Measurements from ENCODE around the gene FAM110C. TPM values are rescaled to one million over a fixed set of nuclear protein-coding genes. Genes with fewer than 3 reads are reported as not detected.
"Not testable (repeated sequence)": the region's sequence is repeated elsewhere in the genome, so short reads cannot be mapped to it uniquely, and the experiment has no call there.

The FAM110C gene
- total and polyA plus RNA-seq, 8 donors, result 6.9 to 22.4 (median 11.0) TPM

DNA sequence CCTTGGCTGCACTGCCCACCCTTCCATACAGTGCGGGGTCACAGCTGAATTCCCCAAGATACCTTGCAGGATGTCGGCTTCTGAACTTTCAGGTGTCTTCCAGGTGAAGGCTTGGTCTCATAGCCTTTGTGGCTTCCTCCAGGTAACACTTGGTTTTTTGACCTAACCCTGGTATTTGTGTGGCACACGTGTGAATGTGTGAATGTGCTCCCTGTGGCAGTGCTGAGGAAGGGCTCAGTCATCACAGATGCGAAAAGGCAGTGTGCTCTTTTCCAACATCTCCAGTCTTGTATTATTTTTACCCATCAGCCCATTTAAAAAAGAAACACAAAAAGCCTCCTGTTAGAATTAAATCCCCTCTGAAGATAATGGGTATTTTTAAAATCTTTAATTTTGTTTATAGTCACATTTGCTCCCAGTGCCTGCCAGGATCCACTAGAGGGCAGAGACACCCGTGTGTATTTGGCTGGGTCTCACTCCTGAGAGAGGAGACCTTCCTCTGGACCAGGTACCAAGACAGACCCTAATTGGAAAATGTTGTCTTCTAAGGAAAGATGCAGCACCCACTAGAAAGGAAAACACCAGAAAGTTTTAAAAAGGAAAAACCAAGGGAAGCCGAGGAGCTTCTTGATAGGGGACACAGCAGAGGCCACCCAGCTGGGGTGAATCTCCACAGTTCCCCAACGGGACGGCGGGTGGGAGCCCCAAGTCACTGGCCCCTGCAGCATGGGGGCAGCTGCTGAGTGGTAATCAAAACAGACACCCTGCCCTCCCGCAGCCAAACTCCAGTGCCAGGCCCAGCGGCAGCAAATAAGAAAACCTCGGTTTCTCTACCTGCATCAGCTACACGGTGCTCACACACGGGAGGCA is 27.7 kb downstream of the FAM110C start:
- H3K27ac ChIP-seq, result peak overlapping the region in 2 of 4 donors; percentile 76 to 84
- peak; percentile 37 to 50 (median 44) for TF ChIP-seq CTCF (IDR thresholded peaks at IDR 0.05)
- ATAC-seq, result peak; percentile 47 to 80 (median 73)
- FAIRE-seq, result no peak
- no peaks in the 10 kb centered on the region for H3K36me3 ChIP-seq
- H3K4me3 ChIP-seq, result no peak overlapping the region
- H3K27me3 ChIP-seq, result no peaks in the 10 kb centered on the region
- WGBS, 2 donors, result 58 to 59% methylated on average over 14 of the region's 14 CpGs
- DNase-seq, result peak in 2 of 6 donors; percentile 32 to 60
- intact Hi-C loops (cut with DNase I), result no loop called here
- H3K4me1 ChIP-seq, result peaks cover 17 to 47% (median 36%) of the 10 kb centered on the region in 3 donors
- no peaks in the 10 kb centered on the region for H3K9me3 ChIP-seq

GRCh38 chr2:15916-16315 is 30.4 kb downstream of the FAM110C start:
- intact Hi-C loops (cut with DNase I); H3K4me3 ChIP-seq; H3K9me3 ChIP-seq; H3K36me3 ChIP-seq; DNase-seq; H3K27me3 ChIP-seq; ATAC-seq; FAIRE-seq: not testable (repeated sequence)
- Histone ChIP-seq H3K4me1 (peaks cover 11 to 30% (median 21%) of the 10 kb centered on the region in 3 donors), H3K27ac (peak overlapping the region in 1 of 4 donors; percentile 42)
- 71 to 83% methylated on average over 2 of the region's 2 CpGs for WGBS, 2 donors

- ATAC-seq (peak; percentile 65 to 90 (median 78)), FAIRE-seq (no peak), DNase-seq (peak; percentile 65 to 89 (median 78))
- Histone ChIP-seq H3K9me3 (no peaks in the 10 kb centered on the region), H3K36me3 (no peaks in the 10 kb centered on the region), H3K4me3 (no peak overlapping the region), H3K27me3 (no peaks in the 10 kb centered on the region), H3K27ac (no peak overlapping the region), H3K4me1 (peaks cover 0 to 8% (median 0%) of the 10 kb centered on the region in 3 donors)
- 53 to 60% methylated on average over 51 to 54 of the region's 54 CpGs for WGBS, 2 donors
- peak; percentile 16 to 85 (median 64) for TF ChIP-seq CTCF (IDR thresholded peaks at IDR 0.05)
- intact Hi-C loops (cut with DNase I), result no loop called here
These were observed 34.9 kb downstream of the FAM110C start for GRCh38 chr2:11248-11941.

- Histone ChIP-seq H3K4me1 (peaks cover 0 to 7% (median 0%) of the 10 kb centered on the region in 3 donors), H3K27ac (no peak overlapping the region), H3K36me3 (no peaks in the 10 kb centered on the region), H3K27me3 (no peaks in the 10 kb centered on the region), H3K9me3 (no peaks in the 10 kb centered on the region), H3K4me3 (no peak overlapping the region)
- FAIRE-seq, result no peak
- TF ChIP-seq CTCF (IDR thresholded peaks at IDR 0.05), result no peak
- DNase-seq, result peak in 5 of 6 donors; percentile 45 to 77 (median 54)
- WGBS, 2 donors, result 73 to 77% methylated on average over 42 of the region's 42 CpGs
- peak; percentile 49 to 64 (median 60) for ATAC-seq
- intact Hi-C loops (cut with DNase I), result no loop called here
These were observed 36.0 kb downstream of the FAM110C start for GRCh38 chr2:10222-10875.

Other genes starting within 250 kb of the FAM110C start
- gene SH3YL1, start 217.5 kb upstream of the FAM110C start, total RNA-seq, result 100 to 1,000 TPM in 4 of 6 donors, 10 to 100 TPM in 2; 63.7 to 134 (median 118) TPM
- gene SH3YL1, start 217.5 kb upstream of the FAM110C start, polyA plus RNA-seq, result 100 to 1,000 TPM; 110 to 162 TPM
- 10 to 100 TPM; 41.6 to 59.1 (median 45.3) TPM for gene ACP1, start 218.4 kb upstream of the FAM110C start, total RNA-seq
- 10 to 100 TPM; 34.9 to 74.2 TPM for gene ACP1, start 218.4 kb upstream of the FAM110C start, polyA plus RNA-seq
- 10 to 100 TPM; 21.2 to 50.6 (median 32.9) TPM for gene ALKAL2, start 241.6 kb upstream of the FAM110C start, total RNA-seq
- gene ALKAL2, start 241.6 kb upstream of the FAM110C start, polyA plus RNA-seq, result 10 to 100 TPM; 66.9 to 93.6 TPM